ENCODE measurements around the gene FGD3. TPM values are rescaled to one million over a fixed set of nuclear protein-coding genes. Genes with fewer than 3 reads are reported as not detected.

FGD3 gene
- total RNA-seq, 2 donors from 2014 or later, result 6.2 to 11.0 TPM

GRCh38 chr9:93027750-93028149 lies 80.4 kb downstream of the FGD3 start:
- DNase-seq (ENCODE audit: low spot score), result no peak
- Histone ChIP-seq H3K27ac (no peak overlapping the region), H3K9me3 (no peaks in the 10 kb centered on the region), H3K4me3 (no peak overlapping the region), H3K27me3 (replicated peaks; ENCODE audit: insufficient read depth) (no peaks in the 10 kb centered on the region), H3K36me3 (no peaks in the 10 kb centered on the region), H3K4me1 (replicated peaks) (no peaks in the 10 kb centered on the region)
- 94% methylated on average over 10 of the region's 10 CpGs for WGBS
- no peak for TF ChIP-seq POLR2A (IDR thresholded peaks at IDR 0.05)
- no peak for TF ChIP-seq CTCF (IDR thresholded peaks at IDR 0.05)
- TF ChIP-seq POLR2AphosphoS5 (IDR thresholded peaks at IDR 0.05), result no peak
- intact Hi-C loops (cut with DNase I), result no loop called here

GRCh38 chr9:93028448-93029006 lies 81.2 kb downstream of the FGD3 start:
- Histone ChIP-seq H3K27ac (no peak overlapping the region), H3K4me3 (no peak overlapping the region), H3K4me1 (replicated peaks) (no peaks in the 10 kb centered on the region), H3K9me3 (no peaks in the 10 kb centered on the region), H3K36me3 (no peaks in the 10 kb centered on the region), H3K27me3 (replicated peaks; ENCODE audit: insufficient read depth) (no peaks in the 10 kb centered on the region)
- no peak for DNase-seq (ENCODE audit: low spot score)
- WGBS, result 47% methylated on average over 6 of the region's 6 CpGs
- intact Hi-C loops (cut with DNase I), result no loop called here
- TF ChIP-seq CTCF (IDR thresholded peaks at IDR 0.05) (no peak), POLR2AphosphoS5 (IDR thresholded peaks at IDR 0.05) (no peak), POLR2A (IDR thresholded peaks at IDR 0.05) (no peak)

GRCh38 chr9:93030642-93031628 lies 83.6 kb downstream of the FGD3 start:
- Histone ChIP-seq H3K4me1 (replicated peaks) (no peaks in the 10 kb centered on the region), H3K9me3 (no peaks in the 10 kb centered on the region), H3K36me3 (no peaks in the 10 kb centered on the region), H3K27ac (no peak overlapping the region), H3K4me3 (no peak overlapping the region), H3K27me3 (replicated peaks; ENCODE audit: insufficient read depth) (no peaks in the 10 kb centered on the region)
- 84% methylated on average over 9 of the region's 9 CpGs for WGBS
- no peak for DNase-seq (ENCODE audit: low spot score)
- intact Hi-C loops (cut with DNase I), result no loop called here
- TF ChIP-seq POLR2A (IDR thresholded peaks at IDR 0.05) (no peak), POLR2AphosphoS5 (IDR thresholded peaks at IDR 0.05) (no peak), CTCF (IDR thresholded peaks at IDR 0.05) (no peak)

GRCh38 chr9:93031629-93032430 lies 84.5 kb downstream of the FGD3 start:
- intact Hi-C loops (cut with DNase I), result no loop called here
- no peaks in the 10 kb centered on the region for H3K4me1 ChIP-seq (replicated peaks)
- no peak for TF ChIP-seq CTCF (IDR thresholded peaks at IDR 0.05)
- TF ChIP-seq POLR2AphosphoS5 (IDR thresholded peaks at IDR 0.05), result no peak
- TF ChIP-seq POLR2A (IDR thresholded peaks at IDR 0.05), result no peak
- H3K27ac ChIP-seq, result no peak overlapping the region
- 62% methylated on average over 10 of the region's 10 CpGs for whole genome bisulfite sequencing
- no peak for DNase-seq (ENCODE audit: low spot score)
- no peaks in the 10 kb centered on the region for H3K27me3 ChIP-seq (replicated peaks; ENCODE audit: insufficient read depth)
- no peaks in the 10 kb centered on the region for H3K36me3 ChIP-seq
- H3K9me3 ChIP-seq, result no peaks in the 10 kb centered on the region
- H3K4me3 ChIP-seq, result no peak overlapping the region
